PC-9 (cell line): ENCODE measurements around the gene SPON1. TPM values are rescaled to one million over a fixed set of nuclear protein-coding genes. Genes with fewer than 3 reads are reported as not detected.

Experiments used
- BruUV-seq: library from RNA; stranded (reverse); fragments of 400-500 nt; replicated peaks from 2 replicates; lab custom pipeline; 2021; lab: Mats Ljungman, UMichigan
- CTCF ChIA-PET: fragments of 300-600 bp; sonication (Branson Sonifier 250); formaldehyde crosslinking; loops from one replicate; lab custom pipeline; 2022; ENCODE audit warnings: antibody characterized with exemption; lab: Charles Lee
- POLR2A ChIA-PET: fragments of 300-600 bp; sonication (Branson Sonifier 250); formaldehyde crosslinking; loops from one replicate; lab custom pipeline; 2022; ENCODE audit warnings: antibody characterized with exemption; ENCODE audit not compliant: unreplicated experiment; lab: Charles Lee
- DNase-seq, 2 experiments: peaks; one replicate each; pipeline versions ENCODE4 v3.0.0 to v3.0.0-alpha.2; 2015 to 2022; ENCODE audit warnings: mixed read lengths in 1 of 2
- H2AFZ ChIP-seq: fragments of 200-600 bp; sonication (generic); 2 replicates; pipeline ENCODE4 v1.8.1; 2017; ENCODE audit warnings: antibody characterized with exemption
- H3F3A ChIP-seq: fragments of 200-600 bp; sonication (generic); 2 replicates; pipeline ENCODE4 v1.8.1; 2017; ENCODE audit warnings: antibody characterized with exemption, mild to moderate bottlenecking, low read depth; ENCODE audit not compliant: insufficient read depth
- H3K27ac ChIP-seq: fragments of 200-600 bp; sonication (generic); 2 replicates; pipeline ENCODE4 v1.6.1; 2016; ENCODE audit warnings: mixed run types
- H3K27me3 ChIP-seq: fragments of 200-600 bp; sonication (generic); 2 replicates; pipeline ENCODE4 v1.6.1; 2016; ENCODE audit warnings: low read depth, mixed run types; ENCODE audit not compliant: insufficient read depth
- H3K36me3 ChIP-seq: fragments of 200-600 bp; sonication (generic); 2 replicates; pipeline ENCODE4 v1.6.1; 2016; ENCODE audit warnings: low read depth, mixed run types
- H3K4me1 ChIP-seq: fragments of 200-600 bp; sonication (generic); replicated peaks from 2 replicates; pipeline ENCODE4 v1.6.1; 2016; ENCODE audit warnings: mixed run types; ENCODE audit not compliant: insufficient read depth
- H3K4me2 ChIP-seq: fragments of 200-600 bp; sonication (generic); 2 replicates; pipeline ENCODE4 v1.6.1; 2017; ENCODE audit warnings: mixed run types
- H3K4me3 ChIP-seq: fragments of 200-600 bp; sonication (generic); 2 replicates; pipeline ENCODE4 v1.6.1; 2016; ENCODE audit warnings: mixed run types
- H3K79me2 ChIP-seq: fragments of 200-600 bp; sonication (generic); 2 replicates; pipeline ENCODE4 v1.6.1; 2017; ENCODE audit warnings: low read depth, mixed run types
- H3K9me2 ChIP-seq: fragments of 200-600 bp; sonication (generic); 2 replicates; pipeline ENCODE4 v1.8.1; 2017; ENCODE audit warnings: mild to moderate bottlenecking; ENCODE audit not compliant: insufficient read depth
- H3K9me3 ChIP-seq: fragments of 200-600 bp; sonication (generic); 2 replicates; pipeline ENCODE4 v1.8.1; 2016; ENCODE audit warnings: low read depth; ENCODE audit not compliant: insufficient read depth
- H4K20me1 ChIP-seq: fragments of 200-600 bp; sonication (generic); 2 replicates; pipeline ENCODE4 v1.8.1; 2017; ENCODE audit not compliant: insufficient read depth
- CTCF ChIP-seq: fragments of 200-600 bp; sonication (generic); conservative IDR thresholded peaks from 2 replicates; pipeline ENCODE4 v1.6.1; 2017; ENCODE audit warnings: mixed run types, antibody characterized with exemption, mild to moderate bottlenecking, moderate library complexity
- EZH2 ChIP-seq: fragments of 200-600 bp; sonication (generic); IDR thresholded peaks from 2 replicates; pipeline ENCODE4 v1.8.0; 2017; ENCODE audit warnings: antibody characterized with exemption, low read depth
- intact Hi-C: fragments of 100-400 bp; cut with micrococcal nuclease; formaldehyde crosslinking; loops from one replicate; pipeline ENCODE4 v1.10.0; 2022; ENCODE audit not compliant: unreplicated experiment
- total RNA-seq: library from RNA; stranded (reverse); gene quantifications from 2 replicates; pipeline ENCODE4 v1.2.3, GENCODE V29; 2021

The SPON1 gene
- total RNA-seq, 1 experiment from 2014 or later: 0.70 TPM

DNA sequence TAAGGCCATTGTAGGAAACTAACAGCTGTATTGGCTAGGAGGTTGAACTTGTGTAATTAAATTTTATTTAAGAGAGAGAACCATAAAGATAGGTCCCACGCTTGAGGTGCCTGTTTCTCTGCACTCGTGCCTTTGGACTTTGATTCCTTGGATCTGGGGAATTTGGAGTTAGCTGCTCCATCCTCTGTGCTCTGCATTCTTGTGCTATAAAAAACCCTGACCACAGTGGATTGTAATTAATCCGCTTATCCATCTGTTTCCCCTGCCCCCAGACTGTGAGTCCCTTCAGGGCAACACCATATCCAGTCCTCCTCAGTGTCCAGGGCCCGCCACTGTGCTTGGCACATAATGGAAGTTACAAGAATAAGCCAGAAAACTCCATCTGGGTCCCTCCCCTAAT, 169.8 kb downstream of the SPON1 start:
- intact Hi-C loops: no loop called here
- H3F3A ChIP-seq: no peaks in the 10 kb centered on the region

DNA sequence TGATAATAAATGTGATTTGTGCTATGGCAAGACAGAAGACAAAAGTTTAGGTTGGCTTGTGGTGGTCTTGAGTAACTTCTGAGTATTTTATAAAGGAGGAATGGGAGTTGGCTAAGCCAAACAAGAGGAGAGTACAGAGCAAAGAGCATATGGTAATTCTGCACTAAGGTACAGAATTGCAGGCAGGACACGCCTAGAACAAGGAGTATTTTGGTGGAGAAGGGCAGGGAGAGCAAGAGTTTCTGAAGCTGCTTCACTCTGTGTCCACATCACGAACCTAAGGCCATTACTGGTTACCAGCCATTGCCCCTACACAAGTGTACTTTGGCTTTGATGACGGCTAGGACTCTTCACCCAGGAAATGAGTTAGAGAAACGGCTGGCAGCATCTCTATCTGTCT, 170.9 kb downstream of the SPON1 start:
- ChIA-PET POLR2A (no interaction called here), CTCF (no interaction called here)
- Histone ChIP-seq H3K4me2 (no peak overlapping the region), H3K36me3 (no peaks in the 10 kb centered on the region), H2AFZ (no peak overlapping the region), H3K79me2 (no peaks in the 10 kb centered on the region), H3K4me3 (no peak overlapping the region), H3K9me3 (no peaks in the 10 kb centered on the region), H4K20me1 (no peaks in the 10 kb centered on the region), H3K4me1 (no peaks in the 10 kb centered on the region), H3F3A (no peaks in the 10 kb centered on the region), H3K9me2 (no peaks in the 10 kb centered on the region), H3K27me3 (no peaks in the 10 kb centered on the region), H3K27ac (no peak overlapping the region)
- BruUV-seq: no TSS peak
- no peak for DNase-seq
- TF ChIP-seq EZH2 (no peak), CTCF (no peak)
- intact Hi-C loops: no loop called here

More for the DNA sequence above, 169.8 kb downstream of the SPON1 start:
- BruUV-seq: no TSS peak
- Histone ChIP-seq H3K4me3 (no peak overlapping the region), H2AFZ (no peak overlapping the region), H3K9me3 (no peaks in the 10 kb centered on the region), H3K27me3 (no peaks in the 10 kb centered on the region), H3K4me2 (no peak overlapping the region), H3K9me2 (no peaks in the 10 kb centered on the region), H3K4me1 (no peaks in the 10 kb centered on the region), H3K27ac (no peak overlapping the region), H4K20me1 (no peaks in the 10 kb centered on the region), H3K36me3 (no peaks in the 10 kb centered on the region), H3K79me2 (no peaks in the 10 kb centered on the region)
- CTCF ChIA-PET: no interaction called here
- POLR2A ChIA-PET: no interaction called here
- TF ChIP-seq EZH2: no peak
- TF ChIP-seq CTCF: no peak
- no peak for DNase-seq

DNA sequence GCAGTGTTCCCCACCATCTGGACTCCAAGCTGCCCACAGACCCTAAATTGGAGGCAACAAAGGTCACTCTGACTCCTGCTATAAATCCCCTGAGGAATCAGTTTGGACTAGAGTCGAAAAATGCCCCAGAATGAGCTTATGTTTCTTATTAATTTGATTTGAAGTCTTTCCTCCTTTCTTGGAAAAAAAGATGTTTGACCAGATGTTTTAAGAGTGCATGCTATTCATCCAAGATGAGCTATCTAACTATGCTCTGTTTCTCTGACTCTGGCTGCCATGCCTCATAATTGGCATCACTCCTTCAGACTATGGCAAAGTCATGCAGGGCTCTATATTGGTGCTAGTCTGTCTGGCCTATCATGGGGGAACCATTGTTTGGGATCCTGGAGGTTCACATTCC, 174.0 kb downstream of the SPON1 start:
- no TSS peak for BruUV-seq
- Histone ChIP-seq H3K9me3 (no peaks in the 10 kb centered on the region), H3K4me1 (no peaks in the 10 kb centered on the region), H3F3A (no peaks in the 10 kb centered on the region), H2AFZ (no peak overlapping the region), H3K79me2 (no peaks in the 10 kb centered on the region), H3K4me3 (no peak overlapping the region), H3K27ac (no peak overlapping the region), H4K20me1 (no peaks in the 10 kb centered on the region), H3K4me2 (no peak overlapping the region), H3K27me3 (no peaks in the 10 kb centered on the region), H3K36me3 (no peaks in the 10 kb centered on the region), H3K9me2 (no peaks in the 10 kb centered on the region)
- TF ChIP-seq EZH2 (no peak), CTCF (no peak)
- ChIA-PET POLR2A (no interaction called here), CTCF (no interaction called here)
- intact Hi-C loops: no loop called here
- DNase-seq: no peak
